ENCODE data around the gene SND1.

The SND1 gene

GRCh38 chr7:128074736-128075135, 422.7 kb downstream of the SND1 start:
- TF ChIP-seq CTCF (IDR thresholded peaks at IDR 0.05; ENCODE audit: extremely low read depth, missing control alignments): no peak
- DNase-seq (ENCODE audit: low spot score): no peak

GRCh38 chr7:128075242-128076095, 423.5 kb downstream of the SND1 start:
- TF ChIP-seq CTCF (IDR thresholded peaks at IDR 0.05; ENCODE audit: extremely low read depth, missing control alignments): no peak
- DNase-seq (ENCODE audit: low spot score): no peak

GRCh38 chr7:128076196-128076795, 424.3 kb downstream of the SND1 start:
- no peak for DNase-seq (ENCODE audit: low spot score)

GRCh38 chr7:128076796-128077271, 424.8 kb downstream of the SND1 start:
- no peak for TF ChIP-seq CTCF (IDR thresholded peaks at IDR 0.05; ENCODE audit: extremely low read depth, missing control alignments)
- DNase-seq (ENCODE audit: low spot score): no peak

More at GRCh38 chr7:128076196-128076795, 424.3 kb downstream of the SND1 start:
- TF ChIP-seq CTCF (IDR thresholded peaks at IDR 0.05; ENCODE audit: extremely low read depth, missing control alignments): no peak

GRCh38 chr7:128078309-128078708, 426.3 kb downstream of the SND1 start:
- no peak for DNase-seq (ENCODE audit: low spot score)
- no peak for TF ChIP-seq CTCF (IDR thresholded peaks at IDR 0.05; ENCODE audit: extremely low read depth, missing control alignments)

- no peak for DNase-seq (ENCODE audit: low spot score)
- TF ChIP-seq CTCF (IDR thresholded peaks at IDR 0.05; ENCODE audit: extremely low read depth, missing control alignments): no peak
Observed at GRCh38 chr7:128080169-128080568, 428.2 kb downstream of the SND1 start.

- TF ChIP-seq CTCF (IDR thresholded peaks at IDR 0.05; ENCODE audit: extremely low read depth, missing control alignments): no peak
- DNase-seq (ENCODE audit: low spot score): no peak
Observed at GRCh38 chr7:128081351-128081750, 429.4 kb downstream of the SND1 start.

All from GM20000 (cell line).